HCT116 (cell line): Measurements from ENCODE around the gene DUSP16. TPM values are rescaled to one million over a fixed set of nuclear protein-coding genes. Genes with fewer than 3 reads are reported as not detected.

Source experiments
- ATAC-seq: fragments of 200-7000 bp; cut with Tn5 transposase; 2 replicates; pipeline ENCODE4 v1.9.1; 2020; ENCODE audit warnings: mild to moderate bottlenecking, moderate library complexity
- BruUV-seq: library from RNA; stranded (reverse); fragments of 400-500 nt; replicated peaks from 2 replicates; lab custom pipeline; 2021; lab: Mats Ljungman, UMichigan
- CTCF ChIA-PET: fragments of 300-600 bp; sonication (Branson Sonifier 250); formaldehyde crosslinking; loops from one replicate; lab custom pipeline; 2021; ENCODE audit warnings: antibody characterized with exemption; lab: Charles Lee
- POLR2A ChIA-PET: fragments of 300-600, 350-600 bp; sonication (Branson Sonifier 250); formaldehyde crosslinking; loops from one replicate; lab custom pipeline; 2021; ENCODE audit warnings: antibody characterized with exemption; lab: Charles Lee
- RAD21 ChIA-PET, 2 experiments: fragments of 300-600 bp; sonication (Branson Sonifier 250); formaldehyde crosslinking; loops; one replicate each; lab custom pipeline; 2023; ENCODE audit warnings: low total read pairs in 2 of 2; ENCODE audit not compliant: uncharacterized antibody in 2 of 2, unreplicated experiment in 2 of 2, low non-redundant PET in 1 of 2; lab: Charles Lee
- DNase-seq: peaks from one replicate; pipeline ENCODE4 v3.0.0-alpha.2; 2010; ENCODE audit warnings: low read depth, low spot score
- H2AFZ ChIP-seq: fragments of 200-600 bp; shearing (Covaris generic), sonication (generic); 2 replicates; pipeline ENCODE4 v1.6.1; 2017; ENCODE audit warnings: low read depth, mixed run types, mixed read lengths, antibody characterized with exemption, low read length; ENCODE audit not compliant: poor library complexity, severe bottlenecking
- H3K27ac ChIP-seq: 2 replicates; pipeline ENCODE4 v1.5.1; 2012; ENCODE audit warnings: low read depth, low read length
- H3K27me3 ChIP-seq: fragments of 200-600 bp; sonication (generic); 2 replicates; pipeline ENCODE4 v1.6.1; 2016; ENCODE audit warnings: mixed run types, low read length, mixed read lengths; ENCODE audit not compliant: insufficient read depth
- H3K36me3 ChIP-seq, 2 experiments: fragments of 200-500 bp in 1 of 2; fragments of 200-600 bp in 1 of 2; sonication (Bioruptor generic) in 1 of 2; sonication (generic) in 1 of 2; 2 replicates each; pipeline versions ENCODE4 v1.5.1 to v1.6.1; 2014 to 2016; ENCODE audit warnings: low read length in 2 of 2, inconsistent platforms in 1 of 2, mixed read lengths in 1 of 2, mixed run types in 1 of 2; ENCODE audit not compliant: insufficient read depth in 2 of 2, control insufficient read depth in 1 of 2
- H3K4me1 ChIP-seq, 2 experiments: fragments of 200-600 bp in 1 of 2; sonication (generic) in 1 of 2; 2 replicates each; pipeline versions ENCODE4 v1.5.1 to v1.6.1; 2012 to 2017; ENCODE audit warnings: low read length in 2 of 2, inconsistent platforms in 1 of 2, mild to moderate bottlenecking in 1 of 2, mixed read lengths in 1 of 2, mixed run types in 1 of 2, moderate library complexity in 1 of 2; ENCODE audit not compliant: insufficient read depth in 2 of 2, control insufficient read depth in 1 of 2
- H3K4me2 ChIP-seq: fragments of 200-600 bp; sonication (generic); 2 replicates; pipeline ENCODE4 v1.6.1; 2017; ENCODE audit warnings: mixed run types, low read length, mixed read lengths
- H3K4me3 ChIP-seq, 2 experiments: fragments of 200-600 bp in 1 of 2; sonication (generic) in 1 of 2; replicated peaks in 1 of 2; 2 replicates each; pipeline ENCODE4 v1.5.1; 2011 to 2016; ENCODE audit warnings: low read length in 2 of 2, control low read depth in 1 of 2, low read depth in 1 of 2, mild to moderate bottlenecking in 1 of 2, mixed read lengths in 1 of 2, mixed run types in 1 of 2
- H3K79me2 ChIP-seq: fragments of 200-600 bp; sonication (generic); 2 replicates; pipeline ENCODE4 v1.6.1; 2017; ENCODE audit warnings: mild to moderate bottlenecking, mixed run types, low read length, moderate library complexity, mixed read lengths; ENCODE audit not compliant: insufficient read depth
- H3K9ac ChIP-seq: fragments of 200-600 bp; sonication (generic); 2 replicates; pipeline ENCODE4 v1.6.1; 2016; ENCODE audit warnings: low read length, mixed read lengths
- H3K9me2 ChIP-seq: fragments of 200-600 bp; sonication (generic), shearing (Covaris generic); 2 replicates; pipeline ENCODE4 v1.6.1; 2017; ENCODE audit warnings: mixed run types, mild to moderate bottlenecking, moderate library complexity; ENCODE audit not compliant: insufficient read depth
- H3K9me3 ChIP-seq, 2 experiments: fragments of 200-500 bp in 1 of 2; fragments of 200-600 bp in 1 of 2; sonication (Bioruptor generic) in 1 of 2; sonication (generic) in 1 of 2; 2 replicates each; pipeline ENCODE4 v1.6.1; 2014 to 2017; ENCODE audit warnings: low read length in 2 of 2, mixed read lengths in 2 of 2, inconsistent platforms in 1 of 2, low read depth in 1 of 2, mild to moderate bottlenecking in 1 of 2, mixed run types in 1 of 2, moderate library complexity in 1 of 2; ENCODE audit not compliant: control insufficient read depth in 1 of 2, insufficient read depth in 1 of 2
- H4K20me1 ChIP-seq: fragments of 200-600 bp; sonication (generic), shearing (Covaris generic); 2 replicates; pipeline ENCODE4 v1.6.1; 2017; ENCODE audit warnings: mixed run types, mild to moderate bottlenecking, moderate library complexity; ENCODE audit not compliant: insufficient read depth
- CBX3 ChIP-seq: IDR thresholded peaks from 2 replicates; pipeline ENCODE4 v1.6.1; 2012; ENCODE audit warnings: low read depth
- CTCF ChIP-seq, 3 experiments: fragments of 200-600 bp in 1 of 3; sonication (generic) in 1 of 3; IDR thresholded peaks in 2 of 3; conservative IDR thresholded peaks in 1 of 3; 2 replicates each; pipeline ENCODE4 v1.5.1; 2012 to 2017; ENCODE audit warnings: low read depth in 2 of 3, low read length in 2 of 3, antibody characterized with exemption in 1 of 3, borderline replicate concordance in 1 of 3, control low read depth in 1 of 3, mild to moderate bottlenecking in 1 of 3, mixed read lengths in 1 of 3, mixed run types in 1 of 3, moderate library complexity in 1 of 3; ENCODE audit not compliant: insufficient read depth in 1 of 3
- ELF1 ChIP-seq: IDR thresholded peaks from 2 replicates; pipeline ENCODE4 v1.6.1; 2012; ENCODE audit warnings: low read depth, borderline replicate concordance
- EZH2phosphoT487 ChIP-seq: fragments of 200-600 bp; IDR thresholded peaks from 2 replicates; pipeline ENCODE4 v1.6.1; 2018; ENCODE audit warnings: antibody characterized with exemption, borderline replicate concordance
- FOSL1 ChIP-seq: IDR thresholded peaks from 2 replicates; pipeline ENCODE4 v1.6.1; 2012; ENCODE audit warnings: low read depth
- JUND ChIP-seq: IDR thresholded peaks from 2 replicates; pipeline ENCODE4 v1.6.1; 2012
- MAX ChIP-seq: IDR thresholded peaks from 2 replicates; pipeline ENCODE4 v1.6.1; 2012
- POLR2A ChIP-seq: IDR thresholded peaks from 2 replicates; pipeline ENCODE4 v1.7.0; 2011; ENCODE audit warnings: borderline replicate concordance; ENCODE audit not compliant: insufficient read depth, insufficient read length; ENCODE audit errors: extremely low read depth
- POLR2AphosphoS5 ChIP-seq: IDR thresholded peaks from 2 replicates; pipeline ENCODE4 v1.6.1; 2011; ENCODE audit warnings: mild to moderate bottlenecking, low read depth, low read length, moderate library complexity
- RAD21 ChIP-seq: IDR thresholded peaks from 2 replicates; pipeline ENCODE4 v1.6.1; 2012; ENCODE audit warnings: low read depth, mild to moderate bottlenecking
- SIN3A ChIP-seq: IDR thresholded peaks from 2 replicates; pipeline ENCODE4 v1.6.1; 2012; ENCODE audit warnings: low read depth
- SP1 ChIP-seq: IDR thresholded peaks from 2 replicates; pipeline ENCODE4 v1.6.1; 2012; ENCODE audit warnings: low read depth
- YY1 ChIP-seq: IDR thresholded peaks from 2 replicates; pipeline ENCODE4 v1.6.1; 2011; ENCODE audit warnings: low read length, low read depth, moderate library complexity, mild to moderate bottlenecking; ENCODE audit not compliant: insufficient replicate concordance; ENCODE audit errors: extremely low read depth
- ZBTB33 ChIP-seq: IDR thresholded peaks from 2 replicates; pipeline ENCODE4 v1.6.1; 2011; ENCODE audit warnings: mild to moderate bottlenecking, low read length, moderate library complexity; ENCODE audit not compliant: insufficient replicate concordance; ENCODE audit errors: extremely low read depth
- ZNF274 ChIP-seq: fragments of 200-500 bp; sonication (Bioruptor generic); IDR thresholded peaks from 2 replicates; pipeline ENCODE4 v1.6.1; 2014; ENCODE audit warnings: mild to moderate bottlenecking, low read depth, low read length, inconsistent platforms
- intact Hi-C: fragments of 100-400 bp; cut with micrococcal nuclease; formaldehyde crosslinking; loops from 2 replicates; pipeline ENCODE4 v1.10.0; 2022
- total RNA-seq: library from RNA; stranded (reverse); gene quantifications from one replicate; pipeline ENCODE4 v1.2.1, GENCODE V29; 2021; ENCODE audit not compliant: unreplicated experiment
- TF ChIP-seq, protein P1 (sequence below): IDR thresholded peaks from 2 replicates; pipeline ENCODE4 v1.6.1; 2012; ENCODE audit warnings: low read depth
- TF ChIP-seq, protein P2 (sequence below): IDR thresholded peaks from 2 replicates; pipeline ENCODE4 v1.6.1; 2012

The DUSP16 gene
- total RNA-seq, 1 experiment from 2014 or later, result 13.4 TPM

DNA sequence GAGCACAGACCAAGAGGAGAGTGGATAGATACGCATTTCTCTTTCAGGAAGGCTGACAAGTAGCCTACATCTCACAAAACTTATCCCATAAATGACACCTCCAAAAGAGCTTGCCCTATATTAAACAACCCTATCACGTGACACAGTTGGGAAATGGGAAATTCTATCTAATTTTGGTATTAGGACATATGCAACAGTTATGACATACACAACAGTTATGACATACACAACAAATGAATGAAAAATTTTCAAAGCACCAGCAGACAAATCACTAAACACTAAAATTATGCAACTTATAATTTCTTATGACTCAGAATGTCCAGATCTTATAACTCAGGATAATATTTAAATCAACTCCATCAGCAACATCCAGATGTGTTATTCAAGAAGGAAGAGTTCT, 54.1 kb downstream of the DUSP16 start:
- Histone ChIP-seq H3K9me2 (no peaks in the 10 kb centered on the region), H3K4me1 (0 out of 4 replicates have a peak, but pooled peaks cover 0 to 4% of the 10 kb centered on the region in 2 experiments), H3K4me3 (no peak overlapping the region), H4K20me1 (no peaks in the 10 kb centered on the region), H3K27ac (no peak overlapping the region), H3K4me2 (no peak overlapping the region), H3K27me3 (no peaks in the 10 kb centered on the region), H3K9ac (no peak overlapping the region), H3K9me3 (no peaks in the 10 kb centered on the region), H3K79me2 (no peaks in the 10 kb centered on the region; the same call in 1 of the 2 replicates), H3K36me3 (no peaks in the 10 kb centered on the region), H2AFZ (no peak overlapping the region)
- ATAC-seq (no peak), DNase-seq (no peak)
- intact Hi-C loops, result no loop called here
- CTCF ChIA-PET, result no interaction called here
- TF ChIP-seq ZBTB33 (no peak), SP1 (no peak), ZNF274 (no peak), ELF1 (no peak), JUND (no peak), POLR2A (no peak), RAD21 (no peak), CBX3 (no peak), FOSL1 (no peak), CTCF (IDR thresholded peaks at IDR 0.05 in 2 of 3, conservative IDR thresholded peaks at IDR 0.05 in 1 of 3; ENCODE audit: borderline replicate concordance in 1 of 3, insufficient read depth in 1 of 3, low read depth in 2 of 3, low read length in 2 of 3) (no peak), SIN3A (no peak), POLR2AphosphoS5 (no peak), EZH2phosphoT487 (no peak), YY1 (no peak), MAX (no peak)
- TF ChIP-seq, protein P1, sequence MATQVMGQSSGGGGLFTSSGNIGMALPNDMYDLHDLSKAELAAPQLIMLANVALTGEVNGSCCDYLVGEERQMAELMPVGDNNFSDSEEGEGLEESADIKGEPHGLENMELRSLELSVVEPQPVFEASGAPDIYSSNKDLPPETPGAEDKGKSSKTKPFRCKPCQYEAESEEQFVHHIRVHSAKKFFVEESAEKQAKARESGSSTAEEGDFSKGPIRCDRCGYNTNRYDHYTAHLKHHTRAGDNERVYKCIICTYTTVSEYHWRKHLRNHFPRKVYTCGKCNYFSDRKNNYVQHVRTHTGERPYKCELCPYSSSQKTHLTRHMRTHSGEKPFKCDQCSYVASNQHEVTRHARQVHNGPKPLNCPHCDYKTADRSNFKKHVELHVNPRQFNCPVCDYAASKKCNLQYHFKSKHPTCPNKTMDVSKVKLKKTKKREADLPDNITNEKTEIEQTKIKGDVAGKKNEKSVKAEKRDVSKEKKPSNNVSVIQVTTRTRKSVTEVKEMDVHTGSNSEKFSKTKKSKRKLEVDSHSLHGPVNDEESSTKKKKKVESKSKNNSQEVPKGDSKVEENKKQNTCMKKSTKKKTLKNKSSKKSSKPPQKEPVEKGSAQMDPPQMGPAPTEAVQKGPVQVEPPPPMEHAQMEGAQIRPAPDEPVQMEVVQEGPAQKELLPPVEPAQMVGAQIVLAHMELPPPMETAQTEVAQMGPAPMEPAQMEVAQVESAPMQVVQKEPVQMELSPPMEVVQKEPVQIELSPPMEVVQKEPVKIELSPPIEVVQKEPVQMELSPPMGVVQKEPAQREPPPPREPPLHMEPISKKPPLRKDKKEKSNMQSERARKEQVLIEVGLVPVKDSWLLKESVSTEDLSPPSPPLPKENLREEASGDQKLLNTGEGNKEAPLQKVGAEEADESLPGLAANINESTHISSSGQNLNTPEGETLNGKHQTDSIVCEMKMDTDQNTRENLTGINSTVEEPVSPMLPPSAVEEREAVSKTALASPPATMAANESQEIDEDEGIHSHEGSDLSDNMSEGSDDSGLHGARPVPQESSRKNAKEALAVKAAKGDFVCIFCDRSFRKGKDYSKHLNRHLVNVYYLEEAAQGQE, result no peak
- TF ChIP-seq, protein P2, sequence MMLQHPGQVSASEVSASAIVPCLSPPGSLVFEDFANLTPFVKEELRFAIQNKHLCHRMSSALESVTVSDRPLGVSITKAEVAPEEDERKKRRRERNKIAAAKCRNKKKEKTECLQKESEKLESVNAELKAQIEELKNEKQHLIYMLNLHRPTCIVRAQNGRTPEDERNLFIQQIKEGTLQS, result no peak
- RAD21 ChIA-PET, result no interaction called here
- POLR2A ChIA-PET, result no interaction called here
- no TSS peak for BruUV-seq
